Testis (tissue), 3 donors: ENCODE measurements around the gene DNAJC11. TPM values are rescaled to one million over a fixed set of nuclear protein-coding genes. Genes with fewer than 3 reads are reported as not detected.
"Not testable (repeated sequence)": the region's sequence is repeated elsewhere in the genome, so short reads cannot be mapped to it uniquely, and the experiment has no call there.

Source experiments
- DNase-seq: peaks from one replicate; pipeline ENCODE4 v3.0.0-alpha.2; 2019
- H3K27ac ChIP-seq, 2 donors: fragments of 200-600 bp; sonication (generic); one replicate each; pipeline ENCODE4 v1.5.1; 2019
- H3K27me3 ChIP-seq: fragments of 200-600 bp; sonication (generic); one replicate; pipeline ENCODE4 v1.5.1; 2019
- H3K36me3 ChIP-seq: fragments of 200-600 bp; sonication (generic); one replicate; pipeline ENCODE4 v1.5.1; 2017; ENCODE audit warnings: low read depth; ENCODE audit errors: missing control alignments
- H3K4me1 ChIP-seq: fragments of 200-600 bp; sonication (generic); one replicate; pipeline ENCODE4 v1.5.1; 2019
- H3K4me3 ChIP-seq, 2 donors: fragments of 200-600 bp; sonication (generic); one replicate each; pipeline ENCODE4 v1.5.1; 2017 to 2019
- H3K9me3 ChIP-seq: fragments of 200-600 bp; sonication (generic); one replicate; pipeline ENCODE4 v1.5.1; 2017
- CTCF ChIP-seq, 3 experiments: fragments of 450-650 bp in 2 of 3; fragments of 200-600 bp in 1 of 3; sonication (generic) in 1 of 3; IDR thresholded peaks; one replicate each; pipeline ENCODE4 v1.5.1; 2016 to 2019; ENCODE audit warnings: antibody characterized with exemption in 3 of 3, mild to moderate bottlenecking in 2 of 3, moderate library complexity in 1 of 3
- POLR2A ChIP-seq: fragments of 450-650 bp; IDR thresholded peaks from one replicate; pipeline ENCODE4 v1.6.1; 2017; ENCODE audit warnings: antibody characterized with exemption, mild to moderate bottlenecking, moderate library complexity
- WGBS, 2 donors: methylation state at CpG; one replicate each; pipeline ENCODE4 v1.1.5; 2018; 5-methylcytosine and 5-hydroxymethylcytosine counted together
- intact Hi-C: fragments of 100-400 bp; cut with DNase I; formaldehyde crosslinking; loops from one replicate; pipeline ENCODE4 v1.15.1; 2023; ENCODE audit warnings: low total_unique reads
- polyA plus RNA-seq: library from polyadenylated mRNA; stranded (reverse); fragments of 350-450 nt; fragmentation: Illumina TruSeq; extraction: RNeasy Lipid Tissue Mini Kit (QIAGEN cat#74804); gene quantifications from one replicate; pipeline ENCODE4 v1.2.3, GENCODE V29; 2014; ENCODE audit warnings: low read depth, low replicate concordance; ENCODE audit not compliant: insufficient read depth
- total RNA-seq, 2 donors: library from RNA; depleted of rRNA; stranded (reverse); fragments of >200 nt; gene quantifications; one replicate each; pipeline ENCODE4 v1.2.3, GENCODE V29; 2016

The DNAJC11 gene
- total and polyA plus RNA-seq, 3 donors from 2014 or later, result 41.5 to 53.3 (median 52.7) TPM

DNA sequence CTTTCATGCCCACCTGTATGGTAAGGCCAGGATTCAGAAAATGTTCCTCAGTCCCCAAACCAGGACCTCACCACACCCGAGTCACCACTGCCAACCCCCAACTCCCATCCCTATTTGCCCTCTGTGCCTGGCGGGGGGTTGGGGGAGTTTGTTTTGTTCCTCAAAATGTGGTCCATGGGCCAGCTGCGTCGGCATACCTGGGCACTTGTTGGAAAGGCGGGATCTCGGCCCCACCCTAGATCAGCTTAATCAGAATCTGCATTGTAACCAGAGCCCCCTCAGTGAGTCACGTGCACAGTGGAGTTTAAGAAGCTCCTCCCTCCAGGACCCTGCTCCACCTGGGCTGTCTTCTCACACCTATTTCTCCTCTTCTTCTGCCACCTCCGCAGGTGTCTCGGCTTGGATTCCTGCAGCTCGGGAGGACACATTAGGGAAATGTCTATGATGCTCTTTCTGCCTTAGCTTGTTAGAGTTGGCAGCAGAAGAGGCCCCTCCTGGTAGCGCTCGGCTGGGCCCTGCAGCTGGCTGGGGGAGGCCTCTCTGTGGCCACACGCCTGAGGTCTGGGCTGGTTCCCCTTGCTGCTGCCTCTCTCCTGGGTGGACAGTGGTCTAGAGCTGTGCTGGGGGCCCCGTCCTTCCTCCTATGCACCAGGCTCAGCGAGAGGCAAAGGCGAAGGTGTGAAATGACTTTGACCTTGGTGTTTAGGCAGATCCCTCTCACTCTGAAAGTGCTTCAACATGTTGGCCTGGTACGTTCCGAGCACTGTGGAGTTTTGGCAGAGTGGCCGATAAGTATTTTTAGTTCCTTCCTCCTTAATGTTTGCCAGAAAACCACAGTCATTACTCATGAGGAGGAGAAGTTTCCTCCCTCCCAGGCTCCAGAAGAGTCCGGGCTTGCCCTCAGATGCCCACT, 41.8 kb upstream of the DNAJC11 start:
- 46 to 63% methylated on average over 20 of the region's 20 CpGs for WGBS, 2 donors
- Histone ChIP-seq H3K36me3 (no peaks in the 10 kb centered on the region), H3K9me3 (no peaks in the 10 kb centered on the region), H3K27me3 (no peaks in the 10 kb centered on the region), H3K27ac (peak overlapping the region; percentile 74 to 81), H3K4me3 (no peak overlapping the region), H3K4me1 (peaks cover 11% of the 10 kb centered on the region)
- peak; percentile 43 for DNase-seq
- TF ChIP-seq POLR2A (no peak), CTCF (IDR thresholded peaks at IDR 0.05) (no peak)
- intact Hi-C loops, result no loop called here

DNA sequence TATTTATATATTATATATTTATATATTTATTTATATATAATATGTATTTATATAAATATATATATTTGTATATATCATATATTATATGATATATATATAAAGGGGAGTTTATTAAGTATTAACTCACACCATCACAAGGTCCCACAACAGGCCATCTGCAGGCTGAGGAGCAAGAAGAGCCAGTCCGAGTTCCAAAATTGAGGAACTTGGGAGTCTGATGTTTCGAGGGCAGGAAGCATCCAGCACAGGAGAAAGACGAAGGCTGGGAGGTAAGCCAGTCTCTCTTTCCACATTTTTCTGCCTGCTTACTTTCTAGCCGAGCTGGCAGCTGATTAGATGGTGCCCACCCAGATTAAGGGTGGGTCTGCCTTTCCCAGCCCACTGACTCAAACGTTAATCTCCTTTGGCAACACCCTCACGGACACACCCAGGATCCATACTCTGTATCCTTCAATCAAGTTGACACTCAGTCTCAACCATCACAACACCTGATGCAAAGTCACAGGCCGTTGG, 41.1 kb upstream of the DNAJC11 start:
- H3K36me3 ChIP-seq, intact Hi-C loops, H3K4me3 ChIP-seq, DNase-seq, H3K9me3 ChIP-seq, H3K27me3 ChIP-seq: not testable (repeated sequence)
- peaks cover 11% of the 10 kb centered on the region for H3K4me1 ChIP-seq
- peak overlapping the region in 1 of 2 donors; percentile 81 for H3K27ac ChIP-seq
- 71 to 73% methylated on average over 7 of the region's 7 CpGs for WGBS, 2 donors

DNA sequence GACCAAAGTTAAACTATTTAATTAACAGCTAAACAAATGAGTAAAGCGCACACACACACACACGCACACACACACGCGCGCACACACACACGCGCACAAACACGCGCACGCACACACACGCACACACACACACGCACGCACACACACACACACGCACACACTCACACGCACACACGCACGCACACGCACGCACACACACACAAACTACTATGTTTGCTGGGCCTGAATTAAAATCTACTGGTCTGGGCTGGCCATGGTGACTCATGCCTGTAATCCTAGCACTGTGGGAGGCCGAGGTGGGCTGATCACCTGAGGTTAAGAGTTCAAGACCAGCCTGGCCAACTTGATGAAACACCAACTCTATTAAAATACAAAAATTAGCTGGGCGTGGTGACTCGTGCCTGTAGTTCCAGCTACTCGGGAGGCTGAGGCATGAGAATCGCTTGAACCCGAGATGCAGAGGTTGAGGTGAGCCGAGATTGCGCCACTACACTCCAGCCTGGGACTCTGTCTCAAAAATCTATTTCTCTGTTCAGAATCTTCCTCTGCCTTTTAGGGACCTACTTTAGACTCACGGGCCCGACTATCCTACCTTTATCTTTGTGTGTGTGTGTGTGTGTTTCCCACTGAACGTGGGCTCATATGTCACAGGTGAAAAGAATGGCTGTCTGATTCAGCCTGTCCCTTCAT, 37.5 kb upstream of the DNAJC11 start:
- intact Hi-C loops, result no loop called here
- Histone ChIP-seq H3K4me1 (peaks cover 10% of the 10 kb centered on the region), H3K4me3 (no peak overlapping the region), H3K36me3 (no peaks in the 10 kb centered on the region), H3K27me3 (no peaks in the 10 kb centered on the region), H3K9me3 (no peaks in the 10 kb centered on the region), H3K27ac (no peak overlapping the region)
- WGBS, 2 donors, result 75 to 83% methylated on average over 30 of the region's 30 CpGs
- no peak for TF ChIP-seq CTCF (IDR thresholded peaks at IDR 0.05)
- no peak for DNase-seq

DNA sequence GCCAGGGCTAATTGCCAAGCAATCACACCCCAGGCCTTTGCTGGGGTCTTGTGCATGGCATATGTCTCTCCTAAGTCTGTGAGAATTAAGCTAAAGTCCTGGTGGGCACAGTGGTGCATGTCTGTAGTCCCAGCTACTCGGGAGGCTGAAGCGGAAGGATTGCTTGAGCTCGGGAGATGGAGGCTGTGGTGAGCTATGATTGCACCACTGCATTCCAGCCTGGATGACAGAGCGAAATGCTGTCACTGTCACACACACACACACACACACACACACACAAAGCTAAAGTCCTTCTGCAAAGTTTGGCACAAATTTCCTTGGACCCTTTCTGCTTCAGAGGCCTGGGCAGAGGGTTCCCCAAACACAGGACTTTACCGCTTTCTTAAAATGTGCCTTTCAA, 31.3 kb upstream of the DNAJC11 start:
- intact Hi-C loops, result no loop called here
- TF ChIP-seq CTCF (IDR thresholded peaks at IDR 0.05) (no peak), POLR2A (no peak)
- 92 to 94% methylated on average over 5 of the region's 5 CpGs for WGBS, 2 donors
- Histone ChIP-seq H3K27ac (no peak overlapping the region), H3K9me3 (no peaks in the 10 kb centered on the region), H3K4me3 (no peak overlapping the region), H3K36me3 (no peaks in the 10 kb centered on the region), H3K4me1 (no peaks in the 10 kb centered on the region), H3K27me3 (no peaks in the 10 kb centered on the region)
- DNase-seq, result no peak

- H3K27me3 ChIP-seq, result no peaks in the 10 kb centered on the region
- no peak for TF ChIP-seq CTCF (IDR thresholded peaks at IDR 0.05)
- no peak for TF ChIP-seq POLR2A
- WGBS, 2 donors, result 74 to 77% methylated on average over 3 of the region's 3 CpGs
- no peaks in the 10 kb centered on the region for H3K36me3 ChIP-seq
- no peak overlapping the region for H3K27ac ChIP-seq
- intact Hi-C loops, result no loop called here
- H3K4me3 ChIP-seq, result no peak overlapping the region
- H3K9me3 ChIP-seq, result no peaks in the 10 kb centered on the region
- no peaks in the 10 kb centered on the region for H3K4me1 ChIP-seq
- DNase-seq, result no peak
Observed at GRCh38 chr1:6731905-6732304, 30.3 kb upstream of the DNAJC11 start.
